GM13977 (cell line): Measurements from ENCODE around the gene MEIS3.

Source experiments
- DNase-seq: peaks from one replicate; pipeline ENCODE4 v3.0.0; 2012; ENCODE audit warnings: low spot score
- in situ Hi-C: fragments of 300-500 bp; cut with MboI; formaldehyde crosslinking; loops from one replicate; pipeline ENCODE4 v1.12.0; 2022; ENCODE audit warnings: low sequenced_read_pairs, low pct_unique_long_range_greater_than_20kb, mixed read lengths, inconsistent platforms; ENCODE audit not compliant: unreplicated experiment
- TF ChIP-seq, protein P1 (sequence below): IDR thresholded peaks from 2 replicates; pipeline ENCODE4 v1.5.1; 2012; ENCODE audit warnings: mild to moderate bottlenecking, control low read depth; ENCODE audit not compliant: insufficient read depth; ENCODE audit errors: extremely low read depth, missing control alignments

Gene MEIS3

DNA sequence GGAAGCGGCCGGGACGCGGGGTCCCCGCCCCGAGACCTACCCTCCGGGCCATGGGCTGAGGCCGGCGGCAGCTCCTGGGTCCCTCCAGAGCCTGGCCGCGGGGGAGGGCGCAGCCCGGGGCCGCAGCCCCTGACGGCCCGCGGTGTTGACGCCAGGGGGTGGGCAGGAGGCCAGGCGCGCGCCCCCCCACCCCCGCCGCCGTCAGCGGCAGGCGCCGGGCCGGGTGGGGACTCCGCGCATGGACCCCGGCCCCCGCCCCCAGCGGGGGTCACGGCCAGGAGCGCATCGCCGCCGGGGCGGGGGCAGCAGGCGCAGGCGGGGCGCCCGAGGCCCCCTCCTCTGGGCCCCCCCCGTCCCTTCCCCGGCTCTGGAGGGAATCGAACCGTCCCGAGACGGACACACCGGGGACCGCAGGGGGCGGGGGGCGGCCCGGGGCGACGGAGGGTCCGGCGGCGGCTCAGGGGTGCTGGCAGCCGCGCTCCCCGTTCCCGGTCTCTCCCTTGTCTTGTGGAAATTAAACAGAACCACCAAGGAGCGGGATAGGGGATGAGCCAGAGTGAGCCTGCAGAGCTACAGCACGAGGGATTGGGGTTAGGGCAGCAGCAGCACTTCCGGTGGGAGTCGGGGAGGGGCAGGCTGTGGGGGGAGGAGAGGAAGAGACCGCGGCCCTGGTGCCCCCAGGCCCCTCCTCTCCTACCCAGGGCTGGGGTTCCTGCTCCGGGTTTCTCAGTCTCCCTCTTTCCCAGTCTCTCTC is at the start of gene MEIS3:
TSS of gene MEIS3 (minus strand) at position 498 of the 754 bp plus-strand sequence. CDS start at position 52, 446 bp downstream.
- TF ChIP-seq, protein P1, sequence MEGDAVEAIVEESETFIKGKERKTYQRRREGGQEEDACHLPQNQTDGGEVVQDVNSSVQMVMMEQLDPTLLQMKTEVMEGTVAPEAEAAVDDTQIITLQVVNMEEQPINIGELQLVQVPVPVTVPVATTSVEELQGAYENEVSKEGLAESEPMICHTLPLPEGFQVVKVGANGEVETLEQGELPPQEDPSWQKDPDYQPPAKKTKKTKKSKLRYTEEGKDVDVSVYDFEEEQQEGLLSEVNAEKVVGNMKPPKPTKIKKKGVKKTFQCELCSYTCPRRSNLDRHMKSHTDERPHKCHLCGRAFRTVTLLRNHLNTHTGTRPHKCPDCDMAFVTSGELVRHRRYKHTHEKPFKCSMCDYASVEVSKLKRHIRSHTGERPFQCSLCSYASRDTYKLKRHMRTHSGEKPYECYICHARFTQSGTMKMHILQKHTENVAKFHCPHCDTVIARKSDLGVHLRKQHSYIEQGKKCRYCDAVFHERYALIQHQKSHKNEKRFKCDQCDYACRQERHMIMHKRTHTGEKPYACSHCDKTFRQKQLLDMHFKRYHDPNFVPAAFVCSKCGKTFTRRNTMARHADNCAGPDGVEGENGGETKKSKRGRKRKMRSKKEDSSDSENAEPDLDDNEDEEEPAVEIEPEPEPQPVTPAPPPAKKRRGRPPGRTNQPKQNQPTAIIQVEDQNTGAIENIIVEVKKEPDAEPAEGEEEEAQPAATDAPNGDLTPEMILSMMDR: no peak
- in situ Hi-C loops: no loop called here
- no peak for DNase-seq

DNA sequence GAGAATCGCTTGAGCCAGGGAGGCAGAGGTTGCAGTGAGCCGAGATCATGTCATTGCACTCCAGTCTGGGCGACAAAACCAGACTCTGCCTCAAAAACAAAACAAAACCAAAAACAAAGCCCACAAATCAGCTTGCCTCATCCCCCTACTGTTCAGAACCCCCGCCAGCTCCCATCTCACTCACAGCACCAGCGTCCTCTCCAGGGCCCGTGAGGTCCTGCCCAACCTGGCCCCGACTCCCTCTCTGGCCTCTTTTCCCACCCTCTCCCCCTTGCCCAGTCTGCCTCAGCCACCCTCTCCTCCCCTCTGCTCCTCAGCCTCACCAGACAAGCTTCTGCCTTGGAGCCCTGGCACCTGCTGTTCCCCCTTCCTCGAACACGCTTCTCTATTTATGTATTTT is 48.6 kb upstream of the MEIS3 start:
- no peak for DNase-seq
- in situ Hi-C loops: no loop called here
- TF ChIP-seq, protein P1: no peak

GRCh38 chr19:47465957-47466356 is 46.6 kb upstream of the MEIS3 start:
- in situ Hi-C loops: no loop called here
- TF ChIP-seq, protein P1: no peak
- DNase-seq: no peak

DNA sequence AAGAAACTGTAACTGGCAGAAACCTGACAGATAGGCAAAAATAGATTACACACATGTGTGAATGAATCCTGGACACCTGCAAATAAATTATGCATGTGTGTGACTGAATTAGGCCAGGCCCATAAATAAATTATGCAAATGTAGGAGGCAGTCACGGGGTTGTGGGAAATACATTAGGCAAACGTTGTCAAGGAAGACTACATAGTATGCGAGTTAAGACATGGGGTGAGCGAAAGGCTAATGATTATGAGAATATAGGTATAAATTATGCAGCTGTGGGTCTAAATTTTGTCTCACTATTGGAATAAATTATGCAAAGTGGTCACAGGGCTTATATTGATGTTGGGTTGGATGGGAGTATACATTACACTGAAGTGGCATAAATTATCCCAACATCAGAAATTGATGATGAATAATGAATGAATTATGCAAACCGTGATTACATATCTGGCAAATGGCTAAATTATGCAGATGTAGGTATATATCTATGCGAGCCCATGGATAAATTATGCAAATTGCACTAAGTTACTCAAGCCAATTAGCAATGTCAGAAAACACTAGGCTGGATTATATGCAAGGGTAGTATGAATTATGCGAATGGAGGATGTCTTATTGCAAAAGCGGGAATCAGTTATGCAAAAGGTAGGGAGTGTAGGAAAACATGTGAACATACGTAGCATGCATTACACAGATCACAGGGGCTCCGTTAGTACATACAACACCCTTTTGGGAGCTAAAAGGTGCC is 45.5 kb upstream of the MEIS3 start:
- TF ChIP-seq, protein P1: no peak

DNA sequence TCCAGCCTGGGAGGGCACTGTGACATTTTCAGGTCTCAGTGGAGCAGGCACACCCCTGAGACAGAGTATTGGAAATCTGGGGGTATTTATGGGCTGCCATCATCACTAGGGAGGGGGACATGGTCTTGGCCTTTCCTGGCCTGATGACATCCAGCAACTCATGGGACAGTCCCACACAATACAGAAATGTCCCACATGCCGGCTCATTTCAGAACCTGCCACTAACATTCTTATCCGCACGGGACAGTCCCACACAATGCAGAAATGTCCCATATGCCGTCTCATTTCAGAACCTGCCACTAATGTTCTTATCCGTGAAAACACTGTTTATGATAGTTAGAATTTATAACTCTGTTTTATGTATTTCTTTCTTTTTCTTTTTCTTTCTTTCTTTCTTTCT is 42.5 kb upstream of the MEIS3 start:
- DNase-seq: no peak
- in situ Hi-C loops: no loop called here
- TF ChIP-seq, protein P1: no peak

More for the DNA sequence above, 45.5 kb upstream of the MEIS3 start:
- in situ Hi-C loops: no loop called here
- DNase-seq: no peak

GRCh38 chr19:47459477-47459876 is 40.1 kb upstream of the MEIS3 start:
- DNase-seq: no peak
- TF ChIP-seq, protein P1: no peak
- in situ Hi-C loops: no loop called here
